Right lung (tissue), 5 donors: ENCODE results near the gene RHOT2. TPM values are rescaled to one million over a fixed set of nuclear protein-coding genes. Genes with fewer than 3 reads are reported as not detected.

Source experiments
- DNase-seq, 2 donors: peaks; one replicate each; pipeline ENCODE4 v3.0.0-alpha.2; 2013
- polyA plus RNA-seq, 5 donors: library from polyadenylated mRNA; unstranded; fragments of 120-200 nt; gene quantifications; one replicate each; pipeline versions ENCODE4 v1.2.1 to v1.2.3, GENCODE V29; 2013; ENCODE audit warnings: inconsistent platforms in 1 of 5, low replicate concordance in 1 of 5; ENCODE audit not compliant: insufficient read length in 5 of 5, insufficient read depth in 1 of 5

Gene RHOT2
- polyA plus RNA-seq, 5 donors = 47.5 to 119 (median 70.3) TPM

- DNase-seq = no peak
Measured at GRCh38 chr16:645852-646678, 21.9 kb upstream of the RHOT2 start.

- no peak for DNase-seq
Measured at GRCh38 chr16:646679-647172, 21.2 kb upstream of the RHOT2 start.

GRCh38 chr16:647173-647902, 20.6 kb upstream of the RHOT2 start:
- no peak for DNase-seq

GRCh38 chr16:648071-648780, 19.7 kb upstream of the RHOT2 start:
- DNase-seq = no peak

GRCh38 chr16:648781-649589, 18.9 kb upstream of the RHOT2 start, which contains the start of gene WDR90:
Gene WDR90 (plus strand): TSS chr16:649365. CDS start chr16:649417, 52 bp downstream.
- peak; percentile 87 to 91 for DNase-seq

- no peak for DNase-seq
Measured at GRCh38 chr16:649631-650030, 18.3 kb upstream of the RHOT2 start.

- DNase-seq = no peak
Measured at GRCh38 chr16:651844-652243, 16.1 kb upstream of the RHOT2 start.

GRCh38 chr16:652454-653305, 15.3 kb upstream of the RHOT2 start:
- DNase-seq = no peak

- no peak for DNase-seq
Measured at GRCh38 chr16:654034-654433, 13.9 kb upstream of the RHOT2 start.

GRCh38 chr16:657487-657886, 10.4 kb upstream of the RHOT2 start:
- DNase-seq = no peak

GRCh38 chr16:658679-659571, 9.0 kb upstream of the RHOT2 start:
- DNase-seq = no peak

GRCh38 chr16:659618-660017, 8.3 kb upstream of the RHOT2 start:
- no peak for DNase-seq

- DNase-seq = no peak
Measured at GRCh38 chr16:660132-660458, 7.8 kb upstream of the RHOT2 start.

GRCh38 chr16:660459-661183, 7.3 kb upstream of the RHOT2 start:
- peak in 1 of 2 donors; percentile 40 for DNase-seq

GRCh38 chr16:661184-661821, 6.6 kb upstream of the RHOT2 start:
- DNase-seq = no peak

- no peak for DNase-seq
Measured at GRCh38 chr16:662095-662494, 5.8 kb upstream of the RHOT2 start.

GRCh38 chr16:662597-662996, 5.3 kb upstream of the RHOT2 start:
- DNase-seq = no peak

- DNase-seq = no peak
Measured at GRCh38 chr16:666572-666971, 1.4 kb upstream of the RHOT2 start.
